ENCODE results near the gene GYPC. TPM values are rescaled to one million over a fixed set of nuclear protein-coding genes. Genes with fewer than 3 reads are reported as not detected.
A peak's percentile ranks its signal among the peaks of the same experiment; 100 is the strongest.

The GYPC gene
- total RNA-seq, 4 donors from 2014 or later = 4.1 to 55.7 (median 12.6) TPM

GRCh38 chr2:126662621-126663020 is 6.7 kb downstream of the GYPC start:
- Histone ChIP-seq H3K9me3 (no peaks in the 10 kb centered on the region), H3K4me3 (no peak overlapping the region), H3K36me3 (no peaks in the 10 kb centered on the region), H3K27ac (peak overlapping the region in 3 of 4 donors; percentile 76 to 96 (median 89)), H3K27me3 (no peaks in the 10 kb centered on the region), H3K4me1 (peaks cover 45 to 96% (median 81%) of the 10 kb centered on the region in 3 donors)
- DNase-seq = no peak
- intact Hi-C loops (cut with DNase I) = no loop called here
- TF ChIP-seq CTCF (IDR thresholded peaks at IDR 0.05) = no peak
- TF ChIP-seq POLR2A (IDR thresholded peaks at IDR 0.05) = no peak
- 50 to 72% methylated on average over 7 of the region's 7 CpGs for WGBS, 2 donors

DNA sequence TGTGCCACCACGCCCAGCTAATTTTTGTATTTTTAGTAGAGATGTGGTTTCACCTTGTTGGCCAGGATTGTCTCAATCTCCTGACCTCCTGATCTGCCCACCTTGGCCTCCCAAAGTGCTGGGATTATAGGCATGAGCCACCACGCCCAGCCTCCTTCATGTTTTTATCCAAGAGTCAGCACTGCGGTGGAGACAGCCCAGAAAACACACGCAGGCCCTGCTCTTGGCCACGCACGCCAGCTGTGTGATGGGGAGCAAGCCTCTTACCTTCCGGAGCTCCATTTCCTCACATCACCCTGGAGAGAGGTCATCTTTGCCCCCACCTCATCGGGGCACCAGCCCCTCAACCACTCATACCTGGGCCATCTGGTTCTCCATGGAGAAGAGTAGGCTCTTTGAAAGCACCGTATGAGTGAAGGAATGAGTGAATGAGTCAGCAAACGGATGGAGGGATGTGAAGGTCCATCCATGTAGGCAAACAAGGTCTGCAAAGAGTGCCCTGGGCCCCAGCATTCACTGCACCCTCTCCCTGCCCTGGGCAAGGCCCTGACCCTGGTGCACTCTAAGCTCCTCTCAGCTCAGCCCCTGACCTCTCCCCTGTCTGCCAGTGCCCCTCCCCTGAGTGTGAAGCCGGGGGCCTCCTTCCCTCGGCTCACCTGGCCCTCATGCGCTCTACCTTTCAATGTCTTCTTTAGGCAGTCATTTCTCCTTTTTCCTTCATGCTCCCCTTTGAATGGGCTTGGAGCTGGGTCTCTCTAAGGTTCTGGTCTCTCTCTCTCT is 7.4 kb downstream of the GYPC start:
- no peak for DNase-seq
- 79 to 80% methylated on average over 5 to 12 of the region's 13 CpGs for WGBS, 2 donors
- no peak for TF ChIP-seq POLR2A (IDR thresholded peaks at IDR 0.05)
- no peak for TF ChIP-seq CTCF (IDR thresholded peaks at IDR 0.05)

DNA sequence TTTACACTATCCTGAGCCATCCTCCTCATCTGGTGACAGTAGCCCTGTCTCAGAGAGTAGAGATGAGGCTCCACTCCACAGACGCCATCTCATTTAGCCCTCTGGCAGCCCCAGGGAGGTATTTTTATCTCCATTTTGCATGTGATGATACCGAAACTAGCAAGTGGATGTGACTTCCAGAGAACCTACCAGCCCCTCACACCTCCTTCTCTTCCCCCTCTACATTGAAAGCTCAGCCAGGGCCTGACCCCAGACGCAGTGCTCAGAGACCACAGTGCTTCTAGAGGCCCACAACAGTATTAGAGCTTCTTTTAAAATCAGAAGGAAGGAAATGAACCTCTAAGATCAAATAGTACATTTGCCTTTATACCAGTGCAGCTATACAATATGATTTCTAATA is 8.3 kb downstream of the GYPC start:
- Histone ChIP-seq H3K4me1 (peaks cover 28 to 83% (median 65%) of the 10 kb centered on the region in 3 donors), H3K9me3 (no peaks in the 10 kb centered on the region), H3K36me3 (no peaks in the 10 kb centered on the region), H3K4me3 (no peak overlapping the region), H3K27ac (peak overlapping the region in 3 of 4 donors; percentile 41 to 96 (median 89)), H3K27me3 (no peaks in the 10 kb centered on the region)
- intact Hi-C loops (cut with DNase I) = no loop called here
- WGBS, 2 donors = 37 to 46% methylated on average over 2 to 3 of the region's 3 CpGs
- no peak for DNase-seq
- no peak for TF ChIP-seq POLR2A (IDR thresholded peaks at IDR 0.05)
- no peak for TF ChIP-seq CTCF (IDR thresholded peaks at IDR 0.05)

More for the DNA sequence above, 7.4 kb downstream of the GYPC start:
- no peaks in the 10 kb centered on the region for H3K36me3 ChIP-seq
- intact Hi-C loops (cut with DNase I) = no loop called here
- no peaks in the 10 kb centered on the region for H3K9me3 ChIP-seq
- H3K4me1 ChIP-seq = peaks cover 37 to 88% (median 74%) of the 10 kb centered on the region in 3 donors
- no peak overlapping the region for H3K4me3 ChIP-seq
- H3K27ac ChIP-seq = peak overlapping the region in 3 of 4 donors; percentile 76 to 96 (median 89)
- no peaks in the 10 kb centered on the region for H3K27me3 ChIP-seq

- Histone ChIP-seq H3K27ac (peak overlapping the region in 3 of 4 donors; percentile 41 to 96 (median 89)), H3K4me1 (peaks cover 24 to 83% (median 61%) of the 10 kb centered on the region in 3 donors), H3K27me3 (no peaks in the 10 kb centered on the region), H3K36me3 (no peaks in the 10 kb centered on the region), H3K4me3 (no peak overlapping the region), H3K9me3 (no peaks in the 10 kb centered on the region)
- TF ChIP-seq CTCF (IDR thresholded peaks at IDR 0.05) = no peak
- no peak for TF ChIP-seq POLR2A (IDR thresholded peaks at IDR 0.05)
- 50 to 81% methylated on average over 2 of the region's 2 CpGs for WGBS, 2 donors
- intact Hi-C loops (cut with DNase I) = no loop called here
- no peak for DNase-seq
These were observed 8.7 kb downstream of the GYPC start for GRCh38 chr2:126664639-126665038.

DNA sequence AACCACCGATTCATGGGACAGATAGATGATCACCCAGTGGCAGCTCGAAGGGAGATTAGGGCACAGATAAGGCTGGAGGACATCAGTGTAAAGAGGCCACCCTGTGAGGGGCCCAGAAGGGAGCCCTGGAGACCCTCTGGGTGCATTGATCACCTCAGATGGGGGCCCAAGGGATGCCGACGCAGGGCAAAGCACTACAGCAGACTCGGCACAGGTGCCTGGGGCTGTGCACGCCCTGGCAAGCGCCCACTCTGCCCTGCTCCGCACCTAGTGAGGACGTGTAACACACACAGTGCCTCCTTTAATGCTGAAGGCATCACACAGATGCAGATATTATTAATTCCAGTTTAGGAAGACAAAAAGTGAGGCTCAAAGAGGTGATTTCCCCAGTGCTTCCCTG is 9.5 kb downstream of the GYPC start:
- Histone ChIP-seq H3K4me3 (no peak overlapping the region), H3K9me3 (no peaks in the 10 kb centered on the region), H3K36me3 (peaks cover 0 to 4% (median 0%) of the 10 kb centered on the region in 3 donors), H3K27ac (peak overlapping the region in 1 of 4 donors; percentile 52), H3K27me3 (no peaks in the 10 kb centered on the region), H3K4me1 (peaks cover 17 to 83% (median 58%) of the 10 kb centered on the region in 3 donors)
- 39 to 81% methylated on average over 9 of the region's 9 CpGs for WGBS, 2 donors
- no peak for DNase-seq
- TF ChIP-seq POLR2A (IDR thresholded peaks at IDR 0.05) (no peak), CTCF (IDR thresholded peaks at IDR 0.05) (no peak)
- intact Hi-C loops (cut with DNase I) = no loop called here
